Measurements from ENCODE around the gene CYGB.

DNA sequence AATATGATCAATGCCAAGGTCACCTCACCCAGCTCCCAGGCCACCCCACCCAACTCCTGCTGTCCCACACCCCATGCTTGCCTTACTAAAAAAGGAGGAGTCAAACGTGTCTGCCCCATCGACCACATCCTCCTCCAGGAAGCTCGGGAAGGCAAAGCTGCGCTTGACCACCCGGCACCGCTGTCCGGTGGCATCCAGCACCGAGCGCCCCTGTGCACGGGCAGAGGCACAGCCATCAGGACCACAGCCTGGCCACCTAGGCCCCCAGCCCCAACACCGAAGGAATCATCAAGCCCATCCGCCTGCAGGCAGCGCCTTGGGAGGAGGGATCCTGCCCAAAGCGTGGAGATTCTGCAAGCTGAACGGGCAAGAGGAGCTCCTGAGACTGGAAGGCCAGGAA is 59.9 kb downstream of the CYGB start:
- TF ChIP-seq, protein P1, sequence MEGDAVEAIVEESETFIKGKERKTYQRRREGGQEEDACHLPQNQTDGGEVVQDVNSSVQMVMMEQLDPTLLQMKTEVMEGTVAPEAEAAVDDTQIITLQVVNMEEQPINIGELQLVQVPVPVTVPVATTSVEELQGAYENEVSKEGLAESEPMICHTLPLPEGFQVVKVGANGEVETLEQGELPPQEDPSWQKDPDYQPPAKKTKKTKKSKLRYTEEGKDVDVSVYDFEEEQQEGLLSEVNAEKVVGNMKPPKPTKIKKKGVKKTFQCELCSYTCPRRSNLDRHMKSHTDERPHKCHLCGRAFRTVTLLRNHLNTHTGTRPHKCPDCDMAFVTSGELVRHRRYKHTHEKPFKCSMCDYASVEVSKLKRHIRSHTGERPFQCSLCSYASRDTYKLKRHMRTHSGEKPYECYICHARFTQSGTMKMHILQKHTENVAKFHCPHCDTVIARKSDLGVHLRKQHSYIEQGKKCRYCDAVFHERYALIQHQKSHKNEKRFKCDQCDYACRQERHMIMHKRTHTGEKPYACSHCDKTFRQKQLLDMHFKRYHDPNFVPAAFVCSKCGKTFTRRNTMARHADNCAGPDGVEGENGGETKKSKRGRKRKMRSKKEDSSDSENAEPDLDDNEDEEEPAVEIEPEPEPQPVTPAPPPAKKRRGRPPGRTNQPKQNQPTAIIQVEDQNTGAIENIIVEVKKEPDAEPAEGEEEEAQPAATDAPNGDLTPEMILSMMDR (conservative IDR thresholded peaks at IDR 0.05; ENCODE audit: low read length), result no peak
- no peak for TF ChIP-seq EZH2phosphoT487 (IDR thresholded peaks at IDR 0.05; ENCODE audit: borderline replicate concordance, low read depth, low read length)
